HepG2 (cell line): ENCODE data around the gene DLEC1. TPM values are rescaled to one million over a fixed set of nuclear protein-coding genes. Genes with fewer than 3 reads are reported as not detected.

Experiments used
- CBX5 ChIP-seq: sonication (generic); formaldehyde crosslinking; IDR thresholded peaks from 2 replicates; pipeline ENCODE4 v1.4.0; 2020; ENCODE audit warnings: missing genetic modification reagents, borderline replicate concordance
- CCDC6 ChIP-seq: sonication (generic); formaldehyde crosslinking; IDR thresholded peaks from 2 replicates; pipeline ENCODE4 v1.8.1; 2022; ENCODE audit warnings: mild to moderate bottlenecking, missing genetic modification reagents, moderate library complexity
- KDM1A ChIP-seq: IDR thresholded peaks from 2 replicates; pipeline ENCODE4 v1.6.1; 2016; ENCODE audit warnings: missing compliant biosample characterization
- NFE2 ChIP-seq: sonication (generic); formaldehyde crosslinking; IDR thresholded peaks from 2 replicates; pipeline ENCODE4 v1.4.0; 2020; ENCODE audit warnings: missing genetic modification reagents
- NFE2L1 ChIP-seq: sonication (generic); formaldehyde crosslinking; IDR thresholded peaks from 2 replicates; pipeline ENCODE4 v1.4.0; 2020; ENCODE audit warnings: missing genetic modification reagents, mild to moderate bottlenecking, borderline replicate concordance
- NFIC ChIP-seq: IDR thresholded peaks from 2 replicates; pipeline ENCODE4 v1.6.1; 2012; ENCODE audit warnings: mild to moderate bottlenecking, low read length, inconsistent platforms
- PHF5A ChIP-seq: IDR thresholded peaks from one replicate; pipeline ENCODE4 v1.6.1; 2018; ENCODE audit warnings: low read depth, missing genetic modification reagents; ENCODE audit not compliant: unreplicated experiment
- RBM39 ChIP-seq: fragments of 200-400 bp; formaldehyde crosslinking; IDR thresholded peaks from one replicate; pipeline ENCODE4 v1.6.1; 2018; ENCODE audit warnings: antibody characterized with exemption, mild to moderate bottlenecking, low read depth, low read length; ENCODE audit not compliant: poor library complexity, severe bottlenecking
- REPIN1 ChIP-seq: sonication (generic); formaldehyde crosslinking; IDR thresholded peaks from 2 replicates; pipeline ENCODE4 v1.8.0; 2022; ENCODE audit warnings: missing genetic modification reagents, low read depth, mild to moderate bottlenecking, borderline replicate concordance
- SPEN ChIP-seq: sonication (generic); formaldehyde crosslinking; IDR thresholded peaks from 2 replicates; pipeline ENCODE4 v1.5.1; 2020; ENCODE audit warnings: low read depth, mild to moderate bottlenecking, missing genetic modification reagents
- ZNF124 ChIP-seq: sonication (generic); formaldehyde crosslinking; IDR thresholded peaks from 2 replicates; pipeline ENCODE4 v1.4.0; 2020; ENCODE audit warnings: missing genetic modification reagents
- ZNF264 ChIP-seq: sonication (generic); formaldehyde crosslinking; IDR thresholded peaks from 2 replicates; pipeline ENCODE4 v1.4.0; 2020; ENCODE audit warnings: missing genetic modification reagents
- ZNF383 ChIP-seq: sonication (generic); formaldehyde crosslinking; IDR thresholded peaks from 2 replicates; pipeline ENCODE4 v1.4.0; 2020; ENCODE audit warnings: missing genetic modification reagents, mild to moderate bottlenecking, borderline replicate concordance
- ZNF557 ChIP-seq: sonication (generic); formaldehyde crosslinking; IDR thresholded peaks from 2 replicates; pipeline ENCODE4 v1.4.0; 2020; ENCODE audit warnings: missing genetic modification reagents
- polyA plus RNA-seq, 8 experiments: library from polyadenylated mRNA; depleted of rRNA in 3 of 8; stranded (reverse) in 7 of 8; unstranded in 1 of 8; fragments of >200 nt; fragmentation: Illumina TruSeq in 4 of 8; extraction: Trizol in 4 of 8; gene quantifications; 2 replicates each; pipeline versions ENCODE4 v1.2.1 to v1.2.3, GENCODE V29; 2011 to 2016; ENCODE audit warnings: low read depth in 4 of 8, missing spikeins in 1 of 8, mixed read lengths in 1 of 8; ENCODE audit not compliant: insufficient read depth in 1 of 8
- total RNA-seq, 5 experiments: library from RNA; depleted of rRNA; stranded (reverse); fragments of >200 nt; fragmentation: Illumina TruSeq; extraction: Trizol; gene quantifications; 2 replicates each; pipeline ENCODE4 v1.2.3, GENCODE V29; 2016; ENCODE audit warnings: low read depth in 1 of 5
- TF ChIP-seq, protein P1 (sequence below): sonication (generic); formaldehyde crosslinking; IDR thresholded peaks from 2 replicates; pipeline ENCODE4 v1.4.0; 2020; ENCODE audit warnings: mild to moderate bottlenecking, missing genetic modification reagents
- TF ChIP-seq, protein P2 (sequence below): sonication (generic); formaldehyde crosslinking; IDR thresholded peaks from 2 replicates; pipeline ENCODE4 v1.8.0; 2022; ENCODE audit warnings: mild to moderate bottlenecking, missing genetic modification reagents, borderline replicate concordance
- TF ChIP-seq, protein P3 (sequence below): sonication (generic); formaldehyde crosslinking; conservative IDR thresholded peaks from 2 replicates; pipeline ENCODE4 v1.4.0; 2020; ENCODE audit warnings: mild to moderate bottlenecking, missing genetic modification reagents, moderate library complexity
- TF ChIP-seq, protein P4 (sequence below): IDR thresholded peaks from 2 replicates; pipeline ENCODE4 v1.6.1; 2016; ENCODE audit warnings: missing compliant biosample characterization, missing genetic modification reagents, borderline replicate concordance

Gene DLEC1
- total and polyA plus RNA-seq, 2 of the 13 experiments (the other 11 are each of a cell fraction or from before 2014, with no cell fraction given): 0.09 TPM; not detected in 1

DNA sequence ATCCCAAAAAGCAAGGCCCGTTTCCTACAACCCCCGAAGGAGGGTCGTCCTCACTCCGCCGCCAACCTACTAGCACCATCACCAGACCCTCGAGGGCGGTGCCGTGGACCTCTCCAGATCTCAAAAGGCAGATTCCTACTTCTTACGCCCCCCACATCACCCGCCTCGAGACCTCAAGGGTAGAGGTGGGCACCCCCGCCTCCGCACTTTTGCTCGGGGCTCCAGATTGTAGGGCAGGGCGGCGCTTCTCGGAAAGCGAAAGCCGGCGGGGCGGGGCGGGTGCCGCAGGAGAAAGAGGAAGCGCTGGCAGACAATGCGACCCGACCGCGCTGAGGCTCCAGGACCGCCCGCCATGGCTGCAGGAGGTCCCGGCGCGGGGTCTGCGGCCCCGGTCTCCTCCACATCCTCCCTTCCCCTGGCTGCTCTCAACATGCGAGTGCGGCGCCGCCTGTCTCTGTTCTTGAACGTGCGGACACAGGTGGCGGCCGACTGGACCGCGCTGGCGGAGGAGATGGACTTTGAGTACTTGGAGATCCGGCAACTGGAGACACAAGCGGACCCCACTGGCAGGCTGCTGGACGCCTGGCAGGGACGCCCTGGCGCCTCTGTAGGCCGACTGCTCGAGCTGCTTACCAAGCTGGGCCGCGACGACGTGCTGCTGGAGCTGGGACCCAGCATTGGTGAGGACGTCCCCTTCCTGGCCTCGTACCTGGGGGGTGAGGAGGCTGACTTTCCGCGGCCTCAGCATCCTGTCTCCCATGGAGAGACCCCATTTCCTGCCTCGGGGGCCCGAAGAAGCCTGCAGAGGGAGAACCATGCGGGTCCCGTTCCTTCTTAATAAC lies 99.6 kb downstream of the DLEC1 start, which contains the start of gene MYD88 (continued):
- no peak for TF ChIP-seq KDM1A
- TF ChIP-seq, protein P1, sequence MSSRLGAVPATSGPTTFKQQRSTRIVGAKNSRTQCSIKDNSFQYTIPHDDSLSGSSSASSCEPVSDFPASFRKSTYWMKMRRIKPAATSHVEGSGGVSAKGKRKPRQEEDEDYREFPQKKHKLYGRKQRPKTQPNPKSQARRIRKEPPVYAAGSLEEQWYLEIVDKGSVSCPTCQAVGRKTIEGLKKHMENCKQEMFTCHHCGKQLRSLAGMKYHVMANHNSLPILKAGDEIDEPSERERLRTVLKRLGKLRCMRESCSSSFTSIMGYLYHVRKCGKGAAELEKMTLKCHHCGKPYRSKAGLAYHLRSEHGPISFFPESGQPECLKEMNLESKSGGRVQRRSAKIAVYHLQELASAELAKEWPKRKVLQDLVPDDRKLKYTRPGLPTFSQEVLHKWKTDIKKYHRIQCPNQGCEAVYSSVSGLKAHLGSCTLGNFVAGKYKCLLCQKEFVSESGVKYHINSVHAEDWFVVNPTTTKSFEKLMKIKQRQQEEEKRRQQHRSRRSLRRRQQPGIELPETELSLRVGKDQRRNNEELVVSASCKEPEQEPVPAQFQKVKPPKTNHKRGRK (CRISPR knock-in tag): 0 out of 2 replicates have a peak, but pooled peaks have one; percentile 38
- TF ChIP-seq NFE2L1 (CRISPR knock-in tag): no peak
- TF ChIP-seq, protein P2, sequence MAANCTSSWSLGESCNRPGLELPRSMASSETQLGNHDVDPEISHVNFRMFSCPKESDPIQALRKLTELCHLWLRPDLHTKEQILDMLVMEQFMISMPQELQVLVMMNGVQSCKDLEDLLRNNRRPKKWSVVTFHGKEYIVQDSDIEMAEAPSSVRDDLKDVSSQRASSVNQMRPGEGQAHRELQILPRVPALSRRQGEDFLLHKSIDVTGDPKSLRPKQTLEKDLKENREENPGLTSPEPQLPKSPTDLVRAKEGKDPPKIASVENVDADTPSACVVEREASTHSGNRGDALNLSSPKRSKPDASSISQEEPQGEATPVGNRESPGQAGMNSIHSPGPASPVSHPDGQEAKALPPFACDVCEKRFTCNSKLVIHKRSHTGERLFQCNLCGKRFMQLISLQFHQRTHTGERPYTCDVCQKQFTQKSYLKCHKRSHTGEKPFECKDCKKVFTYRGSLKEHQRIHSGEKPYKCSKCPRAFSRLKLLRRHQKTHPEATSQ (CRISPR knock-in tag): no peak
- no peak for TF ChIP-seq ZNF557 (CRISPR knock-in tag)
- TF ChIP-seq, protein P3, sequence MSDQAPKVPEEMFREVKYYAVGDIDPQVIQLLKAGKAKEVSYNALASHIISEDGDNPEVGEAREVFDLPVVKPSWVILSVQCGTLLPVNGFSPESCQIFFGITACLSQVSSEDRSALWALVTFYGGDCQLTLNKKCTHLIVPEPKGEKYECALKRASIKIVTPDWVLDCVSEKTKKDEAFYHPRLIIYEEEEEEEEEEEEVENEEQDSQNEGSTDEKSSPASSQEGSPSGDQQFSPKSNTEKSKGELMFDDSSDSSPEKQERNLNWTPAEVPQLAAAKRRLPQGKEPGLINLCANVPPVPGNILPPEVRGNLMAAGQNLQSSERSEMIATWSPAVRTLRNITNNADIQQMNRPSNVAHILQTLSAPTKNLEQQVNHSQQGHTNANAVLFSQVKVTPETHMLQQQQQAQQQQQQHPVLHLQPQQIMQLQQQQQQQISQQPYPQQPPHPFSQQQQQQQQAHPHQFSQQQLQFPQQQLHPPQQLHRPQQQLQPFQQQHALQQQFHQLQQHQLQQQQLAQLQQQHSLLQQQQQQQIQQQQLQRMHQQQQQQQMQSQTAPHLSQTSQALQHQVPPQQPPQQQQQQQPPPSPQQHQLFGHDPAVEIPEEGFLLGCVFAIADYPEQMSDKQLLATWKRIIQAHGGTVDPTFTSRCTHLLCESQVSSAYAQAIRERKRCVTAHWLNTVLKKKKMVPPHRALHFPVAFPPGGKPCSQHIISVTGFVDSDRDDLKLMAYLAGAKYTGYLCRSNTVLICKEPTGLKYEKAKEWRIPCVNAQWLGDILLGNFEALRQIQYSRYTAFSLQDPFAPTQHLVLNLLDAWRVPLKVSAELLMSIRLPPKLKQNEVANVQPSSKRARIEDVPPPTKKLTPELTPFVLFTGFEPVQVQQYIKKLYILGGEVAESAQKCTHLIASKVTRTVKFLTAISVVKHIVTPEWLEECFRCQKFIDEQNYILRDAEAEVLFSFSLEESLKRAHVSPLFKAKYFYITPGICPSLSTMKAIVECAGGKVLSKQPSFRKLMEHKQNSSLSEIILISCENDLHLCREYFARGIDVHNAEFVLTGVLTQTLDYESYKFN (CRISPR knock-in tag): peak; percentile 33; the same call in 1 of the 2 replicates
- TF ChIP-seq, protein P4, sequence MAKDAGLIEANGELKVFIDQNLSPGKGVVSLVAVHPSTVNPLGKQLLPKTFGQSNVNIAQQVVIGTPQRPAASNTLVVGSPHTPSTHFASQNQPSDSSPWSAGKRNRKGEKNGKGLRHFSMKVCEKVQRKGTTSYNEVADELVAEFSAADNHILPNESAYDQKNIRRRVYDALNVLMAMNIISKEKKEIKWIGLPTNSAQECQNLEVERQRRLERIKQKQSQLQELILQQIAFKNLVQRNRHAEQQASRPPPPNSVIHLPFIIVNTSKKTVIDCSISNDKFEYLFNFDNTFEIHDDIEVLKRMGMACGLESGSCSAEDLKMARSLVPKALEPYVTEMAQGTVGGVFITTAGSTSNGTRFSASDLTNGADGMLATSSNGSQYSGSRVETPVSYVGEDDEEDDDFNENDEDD (CRISPR knock-in tag): peak; percentile 17; the same call in 1 of the 2 replicates
- TF ChIP-seq ZNF264 (CRISPR knock-in tag): 0 out of 2 replicates have a peak, but pooled peaks have one; percentile 10
- TF ChIP-seq NFE2 (CRISPR knock-in tag): no peak
- no peak for TF ChIP-seq ZNF383 (CRISPR knock-in tag)
- no peak for TF ChIP-seq ZNF124 (CRISPR knock-in tag)
- no peak for TF ChIP-seq REPIN1
- peak; percentile 54; the same call in 1 of the 2 replicates for TF ChIP-seq SPEN (CRISPR knock-in tag)
- TF ChIP-seq NFIC: no peak
- TF ChIP-seq RBM39: peak; percentile 86
- no peak for TF ChIP-seq PHF5A (CRISPR knock-in tag)
- TF ChIP-seq CBX5: peak; percentile 44
- no peak for TF ChIP-seq CCDC6
